Measurements from ENCODE around the gene GFY.

- TF ChIP-seq CTCF (IDR thresholded peaks at IDR 0.05) (no peak), POLR2A (IDR thresholded peaks at IDR 0.05) (no peak)
Observed at GRCh38 chr19:49465371-49465770, 40.2 kb downstream of the GFY start.
